BLaER1 (cell line): Measurements from ENCODE around the gene HS6ST1.

Experiments
- H3K27ac ChIP-seq: shearing (Covaris generic); formaldehyde crosslinking; 2 replicates; pipeline ENCODE4 v1.8.1; 2022
- H3K27me3 ChIP-seq: shearing (Covaris generic); formaldehyde crosslinking; 2 replicates; pipeline ENCODE4 v1.8.1; 2022
- H3K36me3 ChIP-seq: shearing (Covaris generic); formaldehyde crosslinking; 2 replicates; pipeline ENCODE4 v1.8.1; 2022
- H3K4me1 ChIP-seq: shearing (Covaris generic); formaldehyde crosslinking; 2 replicates; pipeline ENCODE4 v1.8.1; 2022
- H3K4me2 ChIP-seq: shearing (Covaris generic); formaldehyde crosslinking; 2 replicates; pipeline ENCODE4 v1.8.1; 2022
- H3K4me3 ChIP-seq: shearing (Covaris generic); formaldehyde crosslinking; 2 replicates; pipeline ENCODE4 v1.8.1; 2022
- H3K9ac ChIP-seq: shearing (Covaris generic); formaldehyde crosslinking; 2 replicates; pipeline ENCODE4 v1.8.1; 2022
- H3K9me3 ChIP-seq: shearing (Covaris generic); formaldehyde crosslinking; 2 replicates; pipeline ENCODE4 v1.8.1; 2022
- H4K20me1 ChIP-seq: shearing (Covaris generic); formaldehyde crosslinking; 2 replicates; pipeline ENCODE4 v1.8.1; 2022
- Cebpa-rat ChIP-seq: shearing (Covaris generic); IDR thresholded peaks from 2 replicates; pipeline ENCODE4 v1.8.1; 2022

The HS6ST1 gene

DNA sequence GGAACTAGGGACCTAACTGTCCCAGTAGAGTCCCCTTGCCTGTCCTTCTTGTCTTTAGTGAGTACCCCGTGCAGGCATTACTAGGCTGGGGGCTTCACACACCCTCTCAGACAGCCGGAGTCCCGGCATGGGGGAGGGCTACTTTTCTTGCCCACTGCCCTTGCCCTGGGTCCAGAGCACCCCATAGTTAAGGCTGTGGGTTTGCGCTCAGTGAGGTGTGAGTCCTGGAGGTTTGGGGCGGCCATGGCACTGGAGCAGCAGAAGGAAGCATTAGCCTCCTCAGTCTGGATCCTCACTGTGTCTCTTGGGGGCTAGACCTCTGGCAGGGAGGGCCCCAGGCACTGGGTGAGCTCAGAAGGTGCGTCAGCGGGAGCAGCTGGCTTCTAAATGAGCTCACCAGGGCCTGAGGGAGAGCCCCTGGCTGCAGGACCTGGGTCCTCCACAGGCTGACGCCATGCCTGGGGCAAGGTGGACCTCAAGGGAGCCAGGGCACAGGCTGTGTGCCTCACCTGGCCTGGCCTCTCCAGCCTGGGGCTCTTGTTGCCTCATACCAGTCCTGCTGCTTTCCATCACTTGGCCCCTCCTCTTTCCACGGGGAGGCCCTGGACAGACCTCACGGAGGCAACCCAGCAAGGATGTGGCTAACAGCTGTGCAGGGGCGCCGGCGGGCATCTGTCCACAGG lies 27.4 kb downstream of the HS6ST1 start:
- TF ChIP-seq Cebpa-rat, result no peak
- peak overlapping the region; percentile 13; the same call in 1 of the 2 replicates for H3K4me3 ChIP-seq
- peaks cover 100% of the 10 kb centered on the region for H4K20me1 ChIP-seq
- peaks cover 99% of the 10 kb centered on the region for H3K4me1 ChIP-seq
- no peaks in the 10 kb centered on the region for H3K27me3 ChIP-seq
- peak overlapping the region; percentile 88 for H3K4me2 ChIP-seq
- H3K9me3 ChIP-seq, result no peaks in the 10 kb centered on the region
- peak overlapping the region; percentile 79 for H3K27ac ChIP-seq
- peaks cover 27% of the 10 kb centered on the region for H3K36me3 ChIP-seq
- peak overlapping the region; percentile 52 for H3K9ac ChIP-seq

DNA sequence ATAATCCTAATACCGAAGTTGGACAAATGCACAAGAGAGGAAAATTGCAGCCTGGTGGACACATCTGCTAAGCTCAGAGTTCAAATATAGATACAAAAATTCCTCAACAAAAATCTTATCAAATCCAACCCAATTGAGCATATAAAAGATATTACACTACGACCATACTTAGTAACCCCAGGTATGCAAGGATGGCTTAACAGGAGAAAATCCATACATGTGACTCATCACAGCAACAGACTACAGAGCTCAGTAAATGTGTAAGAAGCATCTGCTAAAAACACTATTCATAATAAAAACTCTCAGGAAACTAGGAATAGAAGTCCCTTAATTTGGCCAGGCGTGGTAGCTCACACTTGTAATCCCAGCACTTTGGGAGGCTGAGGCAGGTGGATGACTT lies 28.3 kb downstream of the HS6ST1 start:
- Histone ChIP-seq H3K27ac (no peak overlapping the region), H3K4me1 (peaks cover 100% of the 10 kb centered on the region), H3K27me3 (no peaks in the 10 kb centered on the region), H3K9me3 (no peaks in the 10 kb centered on the region), H3K36me3 (peaks cover 36% of the 10 kb centered on the region), H3K4me3 (no peak overlapping the region), H4K20me1 (peaks cover 100% of the 10 kb centered on the region), H3K9ac (no peak overlapping the region), H3K4me2 (peak overlapping the region; percentile 88; the same call in 1 of the 2 replicates)
- no peak for TF ChIP-seq Cebpa-rat

DNA sequence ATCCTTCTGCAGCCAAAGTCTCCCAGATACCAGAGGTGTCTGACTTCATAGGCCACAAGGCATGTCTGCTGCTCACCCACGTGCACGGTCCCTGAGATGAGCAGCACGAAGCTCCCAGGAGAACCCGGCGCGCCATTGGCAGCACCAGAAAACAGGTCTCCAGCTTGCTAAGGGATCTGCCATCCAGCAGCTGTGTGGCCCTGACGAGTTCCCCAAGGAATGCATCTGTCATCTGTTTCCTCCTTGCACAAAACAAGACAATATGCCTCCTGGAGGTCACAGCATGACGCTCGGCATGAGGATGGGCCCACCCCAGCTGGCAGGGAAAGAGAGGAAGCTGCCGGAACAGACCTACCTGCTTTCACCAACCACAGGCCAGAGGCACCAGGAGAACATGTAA lies 29.2 kb downstream of the HS6ST1 start:
- H3K9me3 ChIP-seq, result no peaks in the 10 kb centered on the region
- peaks cover 100% of the 10 kb centered on the region for H3K4me1 ChIP-seq
- no peak overlapping the region for H3K9ac ChIP-seq
- no peak overlapping the region for H3K4me3 ChIP-seq
- no peaks in the 10 kb centered on the region for H3K27me3 ChIP-seq
- peaks cover 100% of the 10 kb centered on the region for H4K20me1 ChIP-seq
- no peak for TF ChIP-seq Cebpa-rat
- peaks cover 32% of the 10 kb centered on the region for H3K36me3 ChIP-seq
- no peak overlapping the region; the same call in 1 of the 2 replicates for H3K27ac ChIP-seq
- peak overlapping the region; percentile 88 for H3K4me2 ChIP-seq

DNA sequence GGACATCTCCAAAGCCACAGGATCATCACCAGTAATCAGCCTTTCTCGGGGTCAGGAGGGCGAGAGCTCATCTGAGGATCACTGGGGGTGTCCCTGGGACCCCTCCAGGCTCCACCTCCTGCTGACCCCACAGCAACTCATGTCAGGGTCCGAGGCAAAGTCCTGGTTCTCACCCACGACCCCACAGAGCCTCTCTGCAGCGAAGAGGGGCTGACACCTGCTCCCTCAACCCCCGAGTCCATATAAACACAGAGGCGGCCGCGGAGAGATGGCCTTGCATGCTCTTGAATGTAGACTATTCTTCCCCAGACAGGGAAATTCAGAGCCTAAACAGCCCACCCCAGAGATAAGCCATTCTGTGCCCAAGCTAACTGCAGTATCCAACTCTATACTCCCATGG lies 29.9 kb downstream of the HS6ST1 start:
- peaks cover 100% of the 10 kb centered on the region for H4K20me1 ChIP-seq
- H3K36me3 ChIP-seq, result peaks cover 32% of the 10 kb centered on the region
- peak overlapping the region; percentile 50; the same call in 1 of the 2 replicates for H3K27ac ChIP-seq
- H3K9ac ChIP-seq, result no peak overlapping the region; the same call in 1 of the 2 replicates
- no peaks in the 10 kb centered on the region for H3K9me3 ChIP-seq
- no peak overlapping the region for H3K4me3 ChIP-seq
- peak overlapping the region; percentile 88 for H3K4me2 ChIP-seq
- H3K4me1 ChIP-seq, result peaks cover 100% of the 10 kb centered on the region
- no peak for TF ChIP-seq Cebpa-rat
- no peaks in the 10 kb centered on the region for H3K27me3 ChIP-seq

DNA sequence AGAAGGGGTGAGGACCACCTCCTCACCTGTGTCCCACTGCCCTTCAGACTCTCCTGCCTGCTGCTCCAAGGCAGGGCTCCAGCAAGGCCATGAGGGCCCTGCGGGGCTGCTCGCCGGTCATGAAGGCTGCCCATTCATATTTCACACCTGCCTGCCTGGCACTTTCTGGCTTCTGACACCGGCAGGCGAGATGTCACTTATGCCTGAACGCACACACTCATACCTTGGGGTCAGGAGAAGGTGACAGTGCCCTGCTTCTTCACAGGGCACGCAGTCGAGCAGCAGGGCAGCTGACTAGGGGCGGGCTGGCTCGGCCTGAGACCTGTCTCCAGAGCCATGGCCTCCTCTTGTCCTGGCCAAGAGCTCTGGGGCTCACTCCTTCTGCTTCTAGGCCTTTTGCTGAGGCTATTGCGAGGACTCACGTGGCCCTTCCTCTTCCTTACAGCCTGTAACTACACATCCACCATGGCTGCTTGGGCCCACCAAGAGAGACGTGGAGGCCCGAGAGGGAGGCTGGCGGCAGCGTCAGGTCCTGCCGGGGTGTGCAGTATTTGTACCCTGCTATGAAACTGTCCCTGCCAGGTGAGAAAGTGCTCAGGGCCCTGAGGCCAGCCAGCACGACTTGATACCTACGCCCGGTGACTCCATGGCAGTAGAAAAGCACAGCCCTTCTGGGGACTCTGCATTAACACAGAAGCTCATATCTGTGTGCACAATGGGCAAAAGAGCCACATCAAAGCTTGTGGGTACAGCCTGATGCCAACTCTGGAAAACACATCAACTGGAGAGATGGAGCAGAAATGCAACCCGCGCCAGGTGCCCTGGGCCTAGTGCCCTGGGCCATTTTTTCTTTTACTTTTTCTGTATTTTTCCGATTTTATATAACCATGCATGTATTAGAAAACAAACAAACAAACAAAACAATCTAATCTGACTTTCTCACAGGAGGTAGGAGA lies 30.6 kb downstream of the HS6ST1 start:
- H3K4me1 ChIP-seq, result peaks cover 100% of the 10 kb centered on the region

DNA sequence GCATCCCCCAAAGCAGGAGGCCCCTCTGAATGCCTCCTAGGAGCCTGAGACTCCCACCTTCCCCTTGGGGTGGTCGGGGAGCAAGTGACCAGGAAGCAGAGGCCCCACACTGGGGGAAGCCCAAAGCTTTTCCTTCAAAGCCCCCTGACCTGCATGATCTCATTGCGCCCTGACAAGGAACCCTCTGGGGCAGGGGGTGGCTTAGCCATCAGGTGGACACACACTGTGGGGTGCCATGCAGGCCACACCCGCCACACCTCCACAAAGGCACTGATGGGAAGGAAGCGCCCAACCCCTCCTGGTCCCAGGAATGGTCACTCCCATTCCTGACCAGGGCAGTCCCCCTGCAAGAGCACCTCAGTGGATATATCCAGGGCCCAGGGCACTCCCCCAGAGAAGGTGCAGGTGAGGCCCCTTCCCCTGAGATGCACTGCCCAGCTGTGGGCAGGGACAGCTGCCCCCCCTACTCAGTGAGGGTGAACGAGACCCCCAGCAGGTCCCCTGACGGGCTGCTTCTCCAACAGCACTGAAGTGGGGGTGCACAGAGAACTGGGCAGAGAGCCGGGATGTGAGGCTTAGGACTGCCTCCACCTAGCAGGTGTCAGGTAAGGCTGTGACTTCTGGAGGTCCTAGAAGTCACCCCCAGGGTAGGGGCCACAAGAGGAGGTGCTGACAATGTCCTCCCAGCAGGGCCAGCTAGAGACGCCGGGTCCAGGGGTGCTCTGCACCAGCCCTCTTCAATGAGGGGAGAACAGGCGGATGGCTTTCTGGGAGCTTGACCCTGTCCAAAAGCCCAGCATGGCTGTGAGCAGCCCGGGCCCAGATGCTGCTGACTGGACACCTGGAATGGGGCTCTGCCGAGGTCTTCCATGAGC lies 31.5 kb downstream of the HS6ST1 start:
- Histone ChIP-seq H3K4me2 (peak overlapping the region; percentile 88; the same call in 1 of the 2 replicates), H3K4me3 (no peak overlapping the region), H3K27ac (peak overlapping the region; percentile 55), H3K9ac (0 out of 2 replicates have a peak overlapping the region, but pooled peaks have one; percentile 14), H3K4me1 (peaks cover 100% of the 10 kb centered on the region), H3K27me3 (no peaks in the 10 kb centered on the region), H3K9me3 (no peaks in the 10 kb centered on the region), H3K36me3 (peaks cover 32% of the 10 kb centered on the region), H4K20me1 (peaks cover 100% of the 10 kb centered on the region)
- TF ChIP-seq Cebpa-rat, result no peak

More for the DNA sequence above, 30.6 kb downstream of the HS6ST1 start:
- H4K20me1 ChIP-seq, result peaks cover 100% of the 10 kb centered on the region
- H3K27me3 ChIP-seq, result no peaks in the 10 kb centered on the region
- H3K9me3 ChIP-seq, result no peaks in the 10 kb centered on the region
- peak overlapping the region; percentile 55 for H3K27ac ChIP-seq
- peak overlapping the region; percentile 14; the same call in 1 of the 2 replicates for H3K9ac ChIP-seq
- H3K4me2 ChIP-seq, result peak overlapping the region; percentile 88
- peaks cover 32% of the 10 kb centered on the region for H3K36me3 ChIP-seq
- TF ChIP-seq Cebpa-rat, result no peak
- no peak overlapping the region for H3K4me3 ChIP-seq

DNA sequence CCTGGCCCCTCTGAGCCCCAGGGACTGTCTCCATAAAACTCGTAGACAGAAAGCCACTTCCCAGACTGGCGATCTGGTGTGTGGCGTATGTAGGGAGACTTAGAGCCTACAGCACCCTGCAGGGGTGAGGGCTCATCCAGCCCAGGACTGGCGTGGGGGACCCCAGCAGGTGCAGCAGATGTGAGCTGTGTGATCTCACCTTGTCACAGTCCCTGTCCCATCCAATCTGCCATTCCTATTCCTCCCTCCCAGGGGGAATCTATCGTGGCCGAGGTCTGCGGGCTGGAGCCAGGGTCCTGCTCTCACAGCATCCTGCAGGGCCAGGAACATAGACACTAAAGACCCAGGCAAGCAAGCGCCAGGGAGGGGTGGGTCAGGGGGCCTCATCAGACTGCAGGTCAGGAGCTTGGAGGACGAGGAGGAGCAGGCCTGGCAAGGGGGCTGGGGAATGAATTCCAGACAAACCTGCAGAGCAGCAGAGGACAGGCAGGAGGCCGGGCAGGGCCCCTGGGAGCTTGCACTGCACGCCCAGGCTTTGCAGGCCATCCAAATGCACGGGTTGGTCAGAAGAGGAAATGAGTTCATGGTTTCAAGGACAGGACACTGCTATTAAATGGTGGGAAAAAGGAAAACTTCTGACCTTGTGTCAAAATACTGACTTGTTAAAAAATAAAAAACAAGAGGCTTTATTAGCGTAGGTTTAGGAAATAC lies 32.5 kb downstream of the HS6ST1 start:
- TF ChIP-seq Cebpa-rat, result no peak
- peaks cover 100% of the 10 kb centered on the region for H4K20me1 ChIP-seq
- peak overlapping the region; percentile 38; the same call in 1 of the 2 replicates for H3K27ac ChIP-seq
- H3K9me3 ChIP-seq, result no peaks in the 10 kb centered on the region
- no peak overlapping the region for H3K4me3 ChIP-seq
- no peak overlapping the region for H3K4me2 ChIP-seq
- H3K4me1 ChIP-seq, result peaks cover 100% of the 10 kb centered on the region
- peaks cover 32% of the 10 kb centered on the region for H3K36me3 ChIP-seq
- H3K9ac ChIP-seq, result no peak overlapping the region
- no peaks in the 10 kb centered on the region for H3K27me3 ChIP-seq

DNA sequence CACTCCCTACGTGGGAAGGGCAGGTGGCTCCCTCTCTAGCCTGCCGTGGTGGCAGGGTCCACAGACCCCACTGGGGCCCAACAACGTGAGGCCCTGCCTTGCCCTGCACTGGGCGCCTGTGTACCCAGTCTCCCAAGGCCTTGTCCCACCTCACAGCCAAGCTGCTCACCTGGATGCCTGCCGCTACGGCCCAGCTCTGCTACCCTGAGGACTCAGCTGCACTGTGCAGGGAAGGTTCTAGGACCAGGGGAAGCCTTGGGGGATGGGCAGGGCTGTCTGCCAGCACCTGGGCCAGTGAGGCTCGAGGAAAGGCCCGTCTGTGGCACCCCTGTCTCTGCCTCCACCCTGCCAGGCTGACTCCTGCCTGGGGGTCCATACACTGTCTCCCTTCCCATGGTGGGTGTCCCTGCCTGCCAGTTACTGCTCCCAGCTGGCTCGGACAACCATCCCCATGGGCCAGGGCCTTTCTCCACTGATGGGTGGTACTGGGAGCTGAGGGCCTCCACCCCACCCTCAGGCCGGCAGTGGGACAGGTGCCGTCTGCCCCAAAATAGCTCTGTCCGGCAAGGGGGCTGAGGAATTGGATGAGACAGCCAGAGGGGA lies 33.2 kb downstream of the HS6ST1 start:
- H3K27ac ChIP-seq, result peak overlapping the region; percentile 38
- 0 out of 2 replicates have a peak overlapping the region, but pooled peaks have one; percentile 20 for H3K9ac ChIP-seq
- no peak for TF ChIP-seq Cebpa-rat
- H3K4me2 ChIP-seq, result 0 out of 2 replicates have a peak overlapping the region, but pooled peaks have one; percentile 97
- peaks cover 32% of the 10 kb centered on the region for H3K36me3 ChIP-seq
- H3K9me3 ChIP-seq, result no peaks in the 10 kb centered on the region
- no peaks in the 10 kb centered on the region for H3K27me3 ChIP-seq
- peaks cover 100% of the 10 kb centered on the region for H3K4me1 ChIP-seq
- H3K4me3 ChIP-seq, result no peak overlapping the region
- peaks cover 100% of the 10 kb centered on the region for H4K20me1 ChIP-seq
